Activated CD4-positive, alpha-beta T cell treated with anti-CD3 and anti-CD28 coated beads for 48 hours (primary cell): ENCODE measurements around the gene BTF3.
"Not testable (repeated sequence)": the region's sequence is repeated elsewhere in the genome, so short reads cannot be mapped to it uniquely, and the experiment has no call there.

Experiments used
- DNase-seq: peaks from one replicate; pipeline ENCODE4 v3.0.0-alpha.2; 2020

BTF3 gene

DNA sequence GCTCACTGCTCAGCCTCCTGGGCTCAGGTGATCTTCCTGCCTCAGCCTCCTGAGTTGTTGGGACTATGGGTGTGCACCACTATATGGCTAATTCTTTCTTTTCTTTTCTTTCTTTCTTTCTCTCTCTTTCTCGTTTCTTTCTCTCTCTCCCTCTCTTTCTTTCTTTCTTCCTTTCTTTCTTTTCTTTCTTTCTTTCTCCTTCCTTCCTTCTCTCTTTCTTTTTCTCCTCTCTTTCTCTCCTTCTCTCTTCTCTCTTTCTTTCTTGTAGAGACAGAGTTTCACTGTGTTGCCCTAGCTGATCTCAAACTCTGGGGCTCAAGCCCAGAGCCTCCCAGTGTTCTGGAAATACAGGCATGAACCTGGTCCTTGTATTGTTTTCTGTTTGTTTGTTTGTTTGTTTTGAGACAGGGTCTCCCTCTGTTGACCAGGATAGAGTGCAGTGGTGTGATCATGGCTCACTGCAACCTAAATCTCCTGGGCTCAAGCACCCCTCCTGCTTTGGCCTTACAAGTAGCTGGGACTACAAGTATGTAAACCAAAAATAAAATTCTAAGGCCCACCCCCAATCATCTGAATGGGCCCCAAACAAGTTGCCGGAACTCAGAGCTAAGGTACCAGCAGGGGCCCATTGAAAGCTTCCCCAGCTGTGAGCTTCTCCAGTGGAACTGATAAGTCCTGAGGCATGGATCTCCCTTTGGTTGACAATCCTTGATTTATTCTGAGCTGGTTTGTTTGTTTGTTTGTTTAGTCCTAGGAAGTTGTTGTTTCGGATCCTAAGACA lies 11.9 kb upstream of the BTF3 start:
- DNase-seq = no peak

DNA sequence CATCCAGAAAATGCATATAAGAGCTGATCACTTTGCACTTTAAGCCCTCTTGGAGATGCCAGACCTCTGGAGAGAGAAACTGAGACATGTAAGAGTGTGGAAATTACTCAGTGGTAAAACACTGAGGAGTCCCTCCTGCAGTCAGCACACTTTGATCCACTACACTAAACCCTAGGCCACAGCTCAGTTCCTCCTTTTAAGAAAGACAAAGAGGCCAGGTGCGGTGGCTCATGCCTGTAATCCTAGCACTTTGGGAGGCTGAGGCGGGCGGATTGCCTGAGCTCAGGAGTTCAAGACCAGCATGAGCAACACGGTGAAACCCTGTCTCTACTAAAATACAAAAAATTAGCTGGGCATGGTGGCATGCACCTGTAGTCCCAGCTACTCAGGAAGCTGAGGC lies 11.0 kb upstream of the BTF3 start:
- not testable (repeated sequence) for DNase-seq

DNA sequence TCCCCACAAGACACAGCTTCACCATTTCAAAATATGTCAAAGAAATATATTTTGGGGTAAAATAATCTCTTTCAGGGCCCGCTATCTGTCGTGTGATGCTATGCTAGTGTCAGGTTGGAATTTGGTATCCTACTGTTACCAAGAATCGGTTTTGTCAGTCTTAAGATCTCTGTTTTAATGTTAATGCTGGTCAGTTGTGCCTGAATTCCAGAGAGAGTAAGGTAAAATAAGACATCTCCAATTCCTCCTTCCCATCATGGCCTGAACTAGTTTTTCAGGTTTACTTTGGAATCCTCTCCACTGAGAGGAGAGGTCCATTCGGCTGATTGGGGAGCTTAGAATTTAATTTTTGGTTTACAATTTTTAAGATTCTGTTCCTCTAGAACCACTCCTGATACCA lies 10.4 kb upstream of the BTF3 start:
- no peak for DNase-seq

GRCh38 chr5:73488806-73489205 lies 9.4 kb upstream of the BTF3 start:
- no peak for DNase-seq

- no peak for DNase-seq
These were observed 8.2 kb upstream of the BTF3 start for GRCh38 chr5:73490088-73490487.

GRCh38 chr5:73491155-73491554 lies 7.1 kb upstream of the BTF3 start:
- DNase-seq = no peak

DNA sequence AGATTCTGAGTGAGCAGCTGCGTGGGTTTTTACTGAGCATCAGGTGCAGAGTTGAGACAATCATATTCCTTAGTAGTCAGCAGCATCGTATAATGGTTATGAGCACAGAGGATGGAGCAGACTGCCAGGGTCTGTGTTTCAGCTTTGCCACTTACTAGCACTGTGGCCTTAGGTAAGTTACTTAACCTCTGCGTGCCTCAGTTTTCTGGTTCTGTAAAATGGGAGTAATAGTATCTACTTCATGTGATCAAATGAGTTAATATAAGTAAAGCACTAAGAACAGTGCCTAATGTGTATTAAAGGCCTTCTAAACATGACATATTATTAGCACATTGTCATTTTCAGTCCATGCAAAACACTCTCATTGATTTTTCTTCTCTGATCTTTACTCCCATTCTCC lies 4.8 kb upstream of the BTF3 start:
- DNase-seq = no peak

GRCh38 chr5:73494721-73495120 lies 3.5 kb upstream of the BTF3 start:
- no peak for DNase-seq

DNA sequence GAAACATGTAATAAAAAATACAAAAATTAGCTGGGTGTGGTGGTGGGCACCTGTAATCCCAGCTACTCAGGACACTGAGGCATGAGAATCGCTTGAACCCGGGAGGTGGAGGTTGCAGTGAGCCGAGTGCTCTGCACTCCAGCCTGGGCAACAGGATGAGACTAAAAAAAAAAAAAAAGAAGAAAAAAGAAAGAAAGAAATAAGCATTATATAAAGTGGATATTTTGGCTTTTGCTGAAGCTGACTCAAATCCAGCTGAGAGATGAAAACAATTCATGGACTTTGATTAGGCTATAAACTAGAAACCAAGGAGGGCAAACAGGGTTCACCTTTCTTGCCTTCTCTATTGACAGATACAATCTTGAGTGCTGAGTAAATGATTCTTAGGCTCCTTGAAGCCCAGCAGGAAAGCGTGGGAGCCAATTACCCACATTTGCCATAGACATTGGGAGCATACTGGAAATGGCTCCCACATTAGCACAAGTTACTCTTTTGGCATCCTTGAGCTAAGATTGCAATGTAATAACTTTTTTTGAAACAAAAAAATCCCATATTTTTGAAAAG lies 2.4 kb upstream of the BTF3 start:
- no peak for DNase-seq

GRCh38 chr5:73496984-73497457 lies 1.2 kb upstream of the BTF3 start:
- no peak for DNase-seq

DNA sequence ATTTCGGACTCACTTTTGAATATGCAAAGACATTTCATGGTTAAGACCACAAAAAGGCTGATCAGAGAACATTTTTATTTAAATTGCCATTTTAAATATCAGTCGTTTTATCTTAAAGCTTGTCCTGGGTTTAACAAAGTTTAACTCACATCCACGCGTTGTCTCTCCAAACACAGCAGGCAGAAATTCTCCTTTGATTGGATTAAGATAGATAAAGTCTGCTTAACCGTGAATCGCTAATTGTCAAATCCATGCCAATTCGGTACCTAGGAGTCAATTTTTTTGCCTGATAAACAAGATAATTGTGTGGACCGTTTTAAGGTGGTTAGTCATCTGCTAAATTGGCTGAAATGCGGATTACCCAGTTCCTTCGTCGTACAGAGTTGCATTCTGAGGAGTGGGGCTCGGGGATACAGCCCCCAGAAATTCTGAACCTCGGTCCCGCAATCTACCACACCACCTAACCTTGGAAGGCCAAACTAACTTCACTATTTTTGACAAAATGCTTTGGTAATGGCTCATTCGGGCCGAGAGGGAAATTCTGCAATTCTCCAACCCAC lies 665 bp upstream of the BTF3 start:
- DNase-seq = no peak

DNA sequence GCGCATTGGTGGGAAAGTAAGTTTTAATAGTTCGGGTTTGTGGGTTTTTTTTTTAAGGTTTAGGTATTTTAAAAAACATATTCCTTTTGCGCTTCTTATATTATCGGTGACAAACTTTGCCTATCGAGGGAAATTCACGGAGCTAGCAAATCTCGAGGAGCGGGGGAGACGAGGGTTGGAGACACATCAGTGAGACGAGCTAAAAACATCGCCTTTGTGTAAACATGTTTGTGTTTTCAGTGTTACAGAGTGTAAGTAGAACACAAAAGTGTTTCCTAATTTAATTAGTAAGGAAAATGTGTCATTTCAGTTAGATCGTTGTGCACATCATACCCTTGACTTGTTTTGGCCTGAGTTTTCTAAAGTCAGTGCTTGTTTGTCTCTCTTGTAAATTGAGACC lies 945 bp downstream of the BTF3 start:
- no peak for DNase-seq

- no peak for DNase-seq
These were observed 1.5 kb downstream of the BTF3 start for GRCh38 chr5:73499756-73500155.

DNA sequence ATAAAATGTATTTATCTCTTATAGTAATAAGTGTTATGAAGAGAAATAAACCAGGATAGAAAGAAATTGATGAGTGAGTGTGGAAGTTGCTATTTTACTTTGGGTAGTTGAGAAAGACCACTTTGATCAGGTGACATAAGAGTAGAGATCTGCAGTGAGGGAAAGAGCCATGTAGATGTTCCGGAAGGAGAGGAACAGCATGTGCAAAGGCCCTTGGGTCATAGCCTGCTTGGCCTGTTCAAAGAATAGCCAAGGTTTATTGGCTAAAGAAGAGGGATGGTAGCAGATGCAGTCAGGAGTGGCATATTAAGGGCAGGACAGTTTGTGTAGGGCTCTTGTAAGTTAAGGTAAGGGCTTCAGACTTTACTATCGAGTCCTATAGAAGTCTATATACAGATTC lies 3.2 kb downstream of the BTF3 start:
- no peak for DNase-seq

DNA sequence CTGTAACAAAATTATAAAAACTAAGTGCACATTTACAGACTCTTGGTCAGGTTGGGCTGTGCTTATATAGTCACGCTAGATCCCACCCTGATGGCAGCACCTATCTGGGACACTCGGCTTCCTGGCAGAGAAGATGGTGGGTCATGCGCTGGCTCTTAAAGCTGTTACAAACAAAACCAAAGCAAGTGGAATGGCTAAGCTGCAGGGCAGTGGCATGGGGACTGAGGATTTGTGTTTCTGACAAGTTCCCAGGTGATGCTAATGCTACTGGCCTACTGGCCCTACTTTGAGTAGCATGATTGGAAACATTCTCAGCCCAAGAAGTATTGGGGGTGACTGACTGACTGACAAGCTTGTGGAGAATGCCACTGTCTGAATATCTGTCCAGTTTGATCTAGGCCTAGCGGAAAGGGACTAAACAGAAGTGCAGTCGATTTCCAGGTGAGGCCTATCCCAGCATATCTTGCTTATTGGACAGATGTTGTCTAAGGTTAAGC lies 8.3 kb downstream of the BTF3 start:
- no peak for DNase-seq

GRCh38 chr5:73507062-73507461 lies 8.8 kb downstream of the BTF3 start:
- DNase-seq = no peak

- not testable (repeated sequence) for DNase-seq
These were observed 10.3 kb downstream of the BTF3 start for GRCh38 chr5:73508521-73508920.

DNA sequence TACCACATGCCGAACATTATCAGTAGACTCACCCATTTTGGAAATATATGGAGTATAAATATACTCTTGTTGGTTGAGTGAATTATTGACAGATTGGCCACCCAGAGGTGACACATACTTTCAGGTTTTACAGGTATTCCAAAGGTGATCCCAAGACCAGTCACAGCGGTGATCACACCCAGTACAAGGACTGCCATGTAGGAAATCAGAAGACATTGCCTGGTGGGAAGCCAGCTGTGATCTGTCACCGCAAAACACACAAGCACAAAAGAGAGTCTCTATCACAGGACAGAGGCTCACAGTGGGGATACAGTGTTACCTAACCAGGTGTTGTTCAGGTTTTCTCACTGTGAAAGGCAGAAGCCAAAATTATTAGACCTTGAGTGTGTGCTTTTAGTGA lies 15.8 kb downstream of the BTF3 start:
- no peak for DNase-seq

- no peak for DNase-seq
These were observed 16.2 kb downstream of the BTF3 start for GRCh38 chr5:73514418-73514817.

DNA sequence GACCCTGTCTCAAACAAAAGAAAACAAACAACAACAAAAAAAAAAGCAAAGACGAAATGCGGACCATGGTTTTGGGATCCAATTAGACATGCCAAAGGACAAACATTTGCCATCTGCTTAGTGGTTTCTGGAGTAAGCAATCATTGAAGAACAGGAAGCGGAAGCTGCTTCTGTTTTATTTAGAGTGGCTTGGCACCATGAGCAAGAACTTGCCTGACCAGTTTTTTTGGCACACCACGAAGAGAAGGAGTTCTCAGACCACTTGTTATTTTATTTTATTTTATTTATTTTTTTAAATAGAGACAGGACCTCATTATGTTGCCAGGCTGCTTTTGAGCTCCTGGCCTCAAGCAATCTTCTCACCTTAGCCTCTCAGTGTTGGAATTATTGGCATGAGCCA lies 17.0 kb downstream of the BTF3 start:
- DNase-seq = no peak

DNA sequence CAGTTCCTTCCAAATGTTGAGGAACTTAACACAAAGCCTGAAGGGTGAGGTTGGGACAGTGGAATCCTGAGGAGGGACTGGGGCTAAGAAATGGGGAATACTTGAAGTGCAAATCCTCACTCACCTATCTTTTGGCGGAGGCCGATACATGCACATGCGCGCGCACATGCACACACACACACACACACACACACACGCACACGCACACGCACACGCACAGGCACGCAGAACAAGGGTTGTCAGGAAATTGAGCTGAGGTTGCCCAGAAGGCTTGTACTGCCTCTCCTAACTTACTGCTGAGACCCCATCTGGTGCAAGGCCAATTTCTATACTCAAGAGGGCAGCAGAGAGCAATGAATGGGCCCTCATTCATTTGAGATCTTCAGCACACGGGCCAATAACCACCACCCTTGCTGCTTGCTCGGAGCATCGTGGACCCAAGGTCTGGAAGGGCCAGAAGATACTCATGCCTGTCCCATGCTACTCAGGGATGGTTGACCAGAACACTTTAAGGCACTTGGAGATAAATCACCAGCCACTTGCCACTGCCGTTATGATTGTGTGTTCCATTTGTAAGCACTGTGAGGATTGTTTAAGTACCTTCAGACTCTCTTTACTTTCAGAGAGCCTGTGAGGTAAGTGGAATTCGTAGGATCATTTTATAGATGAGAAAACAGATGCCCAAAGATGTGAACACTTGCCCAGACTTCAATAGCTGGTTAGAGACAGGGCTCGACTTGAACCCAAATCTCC lies 21.5 kb downstream of the BTF3 start:
- peak; percentile 79 for DNase-seq

DNA sequence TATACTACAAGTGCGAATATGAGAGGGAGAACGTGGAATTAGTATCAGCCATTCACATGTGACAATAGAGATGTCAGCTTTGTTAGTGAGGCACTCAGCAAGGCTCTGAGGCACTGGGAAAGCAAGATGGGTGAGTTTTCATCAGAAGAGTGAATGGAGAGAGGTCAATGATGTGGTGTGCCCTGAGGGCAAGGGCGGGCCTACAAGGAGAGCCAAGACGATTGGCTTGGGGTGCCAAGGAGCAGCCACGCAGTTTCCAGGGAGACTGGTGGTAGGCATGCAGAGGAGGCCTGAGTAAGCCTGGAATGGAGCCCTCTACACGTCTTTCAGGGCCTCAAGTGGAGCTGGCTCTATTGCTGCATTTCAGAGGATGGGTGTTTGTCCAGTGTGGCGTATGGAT lies 24.7 kb downstream of the BTF3 start:
- no peak for DNase-seq

DNA sequence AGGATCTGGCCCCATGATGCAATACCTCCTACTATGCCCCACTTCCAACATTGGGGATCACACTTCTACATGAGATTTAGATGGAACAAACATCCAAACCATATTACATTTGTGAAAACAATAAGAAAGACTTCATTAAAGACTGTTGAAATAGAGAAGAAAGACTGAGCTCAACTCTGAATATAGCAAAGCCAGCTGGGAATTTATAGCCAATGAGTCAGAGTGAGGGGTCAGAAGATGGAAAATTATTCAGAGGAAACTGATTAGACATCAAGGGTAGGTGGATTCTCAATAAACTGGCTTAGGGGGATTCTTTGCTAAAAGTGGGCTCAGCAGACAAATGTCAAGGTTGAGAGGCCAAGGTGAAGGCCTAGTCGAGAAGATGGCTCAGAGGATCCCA lies 25.6 kb downstream of the BTF3 start:
- no peak for DNase-seq
